Effector memory CD8-positive, alpha-beta T cell (primary cell): ENCODE measurements around the gene EFS.
A peak's percentile ranks its signal among the peaks of the same experiment; 100 is the strongest.
"Not testable (repeated sequence)": the region's sequence is repeated elsewhere in the genome, so short reads cannot be mapped to it uniquely, and the experiment has no call there.

Experiments
- ATAC-seq: fragments of 150-1000 bp; cut with Tn5 transposase; replicated peaks from 2 replicates; pipeline ENCODE4 v1.10.0; 2021; ENCODE audit warnings: mild to moderate bottlenecking, moderate library complexity
- DNase-seq, 3 experiments: peaks; one replicate each; pipeline ENCODE4 v3.0.0; 2021
- H3K27ac Mint-ChIP-seq, 2 donors: one replicate each; pipeline ENCODE4 v1.8.0; 2022; ENCODE audit warnings: mild to moderate bottlenecking in 2 of 2, mixed read lengths in 2 of 2, moderate library complexity in 2 of 2
- H3K27me3 Mint-ChIP-seq, 2 donors: one replicate each; pipeline ENCODE4 v1.8.0; 2022; ENCODE audit warnings: mixed read lengths in 2 of 2
- H3K36me3 Mint-ChIP-seq: one replicate; pipeline ENCODE4 v1.8.0; 2022; ENCODE audit warnings: mild to moderate bottlenecking, moderate library complexity, mixed read lengths; ENCODE audit not compliant: insufficient read depth
- H3K4me1 Mint-ChIP-seq, 2 donors: one replicate each; pipeline ENCODE4 v1.8.0; 2022; ENCODE audit warnings: low read depth in 2 of 2, mixed read lengths in 2 of 2
- H3K4me3 Mint-ChIP-seq, 2 donors: one replicate each; pipeline ENCODE4 v1.8.0; 2022; ENCODE audit warnings: mild to moderate bottlenecking in 2 of 2, mixed read lengths in 2 of 2, moderate library complexity in 2 of 2
- H3K9me3 Mint-ChIP-seq, 2 donors: one replicate each; pipeline ENCODE4 v1.8.0; 2022; ENCODE audit warnings: mixed read lengths in 2 of 2

Gene EFS

GRCh38 chr14:23327947-23328744 is 36.8 kb downstream of the EFS start:
- ATAC-seq (peak; percentile 74), DNase-seq (peak; percentile 48 to 53 (median 50))
- Mint-ChIP-seq H3K4me3 (no peak overlapping the region), H3K27me3 (no peaks in the 10 kb centered on the region), H3K27ac (no peak overlapping the region), H3K4me1 (peaks cover 1 to 4% of the 10 kb centered on the region in 2 donors), H3K9me3 (no peaks in the 10 kb centered on the region), H3K36me3 (peaks cover 42% of the 10 kb centered on the region)

DNA sequence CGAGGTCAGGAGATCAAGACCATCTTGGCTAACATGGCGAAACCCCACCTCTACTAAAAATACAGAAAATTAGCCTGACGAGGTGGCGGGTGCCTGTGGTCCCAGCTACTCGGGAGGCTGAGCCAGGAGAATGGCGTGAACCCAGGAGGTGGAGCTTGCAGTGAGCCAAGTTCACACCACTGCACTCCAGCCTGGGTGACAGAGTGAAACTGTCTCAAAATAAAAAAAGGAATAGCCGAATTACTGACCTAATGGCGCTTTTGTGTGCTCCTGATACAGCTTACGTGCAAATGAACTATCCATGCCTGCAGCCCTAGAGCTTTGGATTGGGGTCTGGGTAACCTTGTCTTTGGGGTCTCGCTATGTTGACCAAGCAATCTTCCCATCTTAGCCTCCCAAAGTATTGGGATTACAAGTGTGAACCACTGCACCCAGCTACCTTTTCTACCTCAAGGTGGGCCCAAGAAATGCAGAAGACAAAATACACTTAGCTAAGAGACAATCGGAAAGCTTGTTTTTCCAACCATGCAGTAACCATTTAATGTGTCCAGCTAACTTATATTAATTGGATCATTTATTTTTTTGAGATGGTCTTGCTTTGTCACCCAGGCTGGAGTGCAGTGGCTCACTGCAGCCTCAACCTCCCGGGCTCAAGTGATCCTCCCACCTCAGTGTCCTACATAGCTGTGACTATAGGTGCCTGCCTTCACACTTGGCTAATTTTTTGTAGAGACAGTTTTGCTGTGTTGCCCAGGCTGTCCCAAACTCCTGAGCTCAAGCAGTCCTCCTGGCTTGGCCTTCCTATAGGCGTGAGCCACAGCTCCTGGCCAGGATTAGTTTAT is 38.3 kb downstream of the EFS start:
- H3K4me1 Mint-ChIP-seq: peaks cover 13 to 17% of the 10 kb centered on the region in 2 donors
- DNase-seq (no peak), ATAC-seq (no peak)
- H3K27ac Mint-ChIP-seq: no peak overlapping the region
- H3K36me3 Mint-ChIP-seq: peaks cover 56% of the 10 kb centered on the region
- no peak overlapping the region for H3K4me3 Mint-ChIP-seq
- no peaks in the 10 kb centered on the region for H3K27me3 Mint-ChIP-seq
- no peaks in the 10 kb centered on the region for H3K9me3 Mint-ChIP-seq

GRCh38 chr14:23325746-23326145 is 39.2 kb downstream of the EFS start:
- not testable (repeated sequence) for H3K9me3 Mint-ChIP-seq, H3K4me3 Mint-ChIP-seq, ATAC-seq, H3K27me3 Mint-ChIP-seq, DNase-seq
- Mint-ChIP-seq H3K4me1 (peaks cover 13 to 18% of the 10 kb centered on the region in 2 donors), H3K27ac (peak overlapping the region in 1 of 2 donors; percentile 6), H3K36me3 (peaks cover 62% of the 10 kb centered on the region)

DNA sequence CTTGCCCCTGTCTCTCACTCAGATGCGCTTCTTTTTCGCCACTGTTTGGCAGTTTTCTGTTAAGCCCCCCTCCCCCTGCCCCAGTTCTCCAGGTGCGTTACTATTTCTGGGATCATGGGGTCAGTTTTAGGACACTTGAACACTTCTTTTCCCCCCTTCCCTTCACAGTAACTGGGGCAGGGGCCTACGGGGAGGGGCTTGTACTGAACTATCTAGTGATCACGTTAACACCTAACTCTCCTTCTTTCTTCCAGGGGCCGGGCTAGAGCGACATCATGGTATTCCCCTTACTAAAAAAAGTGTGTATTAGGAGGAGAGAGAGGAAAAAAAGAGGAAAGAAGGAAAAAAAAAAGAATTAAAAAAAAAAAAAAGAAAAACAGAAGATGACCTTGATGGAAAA is 40.0 kb downstream of the EFS start:
- Mint-ChIP-seq H3K27me3 (no peaks in the 10 kb centered on the region), H3K4me1 (peaks cover 20 to 25% of the 10 kb centered on the region in 2 donors), H3K36me3 (peaks cover 67% of the 10 kb centered on the region), H3K4me3 (no peak overlapping the region), H3K27ac (no peak overlapping the region), H3K9me3 (no peaks in the 10 kb centered on the region)
- ATAC-seq (no peak), DNase-seq (no peak)

- DNase-seq (no peak), ATAC-seq (no peak)
- H3K4me1 Mint-ChIP-seq: peaks cover 23 to 28% of the 10 kb centered on the region in 2 donors
Observed at GRCh38 chr14:23324455-23324846, 40.5 kb downstream of the EFS start.

GRCh38 chr14:23323838-23324454 is 41.0 kb downstream of the EFS start:
- no peak for ATAC-seq
- no peak for DNase-seq
- Mint-ChIP-seq H3K9me3 (no peaks in the 10 kb centered on the region), H3K27me3 (no peaks in the 10 kb centered on the region), H3K4me3 (no peak overlapping the region), H3K27ac (peak overlapping the region in 1 of 2 donors; percentile 97), H3K36me3 (peaks cover 63% of the 10 kb centered on the region), H3K4me1 (peaks cover 23 to 28% of the 10 kb centered on the region in 2 donors)

More at GRCh38 chr14:23324455-23324846, 40.5 kb downstream of the EFS start:
- Mint-ChIP-seq H3K27ac (no peak overlapping the region), H3K27me3 (no peaks in the 10 kb centered on the region), H3K36me3 (peaks cover 67% of the 10 kb centered on the region), H3K4me3 (no peak overlapping the region), H3K9me3 (no peaks in the 10 kb centered on the region)

GRCh38 chr14:23322568-23323517 is 42.1 kb downstream of the EFS start:
- Mint-ChIP-seq H3K4me1 (peaks cover 23 to 28% of the 10 kb centered on the region in 2 donors), H3K27me3 (no peaks in the 10 kb centered on the region), H3K36me3 (peaks cover 63% of the 10 kb centered on the region), H3K4me3 (peak overlapping the region; percentile 91 to 92), H3K27ac (peak overlapping the region; percentile 96 to 97), H3K9me3 (no peaks in the 10 kb centered on the region)
- ATAC-seq: no peak
- no peak for DNase-seq

- peak; percentile 27 to 33 (median 29) for DNase-seq
- Mint-ChIP-seq H3K27ac (peak overlapping the region; percentile 96 to 97), H3K4me3 (peak overlapping the region; percentile 91 to 92), H3K36me3 (peaks cover 59% of the 10 kb centered on the region), H3K27me3 (no peaks in the 10 kb centered on the region), H3K9me3 (no peaks in the 10 kb centered on the region), H3K4me1 (peaks cover 23 to 28% of the 10 kb centered on the region in 2 donors)
- ATAC-seq: no peak
Observed at GRCh38 chr14:23321572-23322547, 43.1 kb downstream of the EFS start.

DNA sequence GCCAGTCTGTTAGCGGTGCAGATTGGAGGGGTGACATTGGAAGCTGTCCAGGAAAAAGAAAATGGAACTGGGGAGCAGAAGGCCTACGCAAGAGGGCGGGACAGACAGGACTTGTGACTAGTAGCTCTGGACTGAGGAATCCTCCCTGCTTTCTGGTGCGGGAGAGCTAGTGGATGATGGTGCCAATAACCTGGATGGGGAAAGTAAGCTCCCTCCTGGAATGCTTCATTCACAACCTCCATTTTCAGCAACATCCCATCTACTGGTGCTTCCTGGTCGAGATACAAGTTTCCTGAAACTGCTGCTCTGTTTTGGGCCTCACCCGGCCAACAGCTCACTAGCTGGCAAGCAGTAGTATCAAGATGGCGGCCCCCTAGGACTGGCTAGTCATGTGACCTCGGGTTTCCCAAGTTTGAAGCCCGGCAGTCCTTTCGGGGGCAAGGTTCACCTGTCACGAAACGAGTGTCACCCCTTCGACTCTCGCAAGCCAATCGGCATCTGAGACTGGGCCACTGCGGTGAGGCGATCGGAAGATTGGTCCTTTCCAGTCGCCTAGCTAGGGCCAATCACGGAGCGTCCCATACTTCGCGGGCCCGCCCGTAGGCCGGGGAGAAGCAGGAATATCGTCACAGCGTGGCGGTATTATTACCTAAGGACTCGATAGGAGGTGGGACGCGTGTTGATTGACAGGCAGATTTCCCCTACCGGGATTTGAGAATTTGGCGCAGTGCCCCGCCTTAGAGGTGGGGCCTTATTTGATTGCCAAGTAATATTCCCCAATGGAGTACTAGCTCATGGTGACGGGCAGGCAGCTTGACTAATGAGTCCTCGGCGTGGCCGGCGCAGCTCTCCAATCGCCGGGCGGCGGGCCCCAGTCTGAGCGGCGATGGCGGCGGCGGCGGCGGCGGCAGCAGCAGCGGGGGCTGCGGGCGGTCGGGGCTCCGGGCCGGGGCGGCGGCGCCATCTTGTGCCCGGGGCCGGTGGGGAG is 44.1 kb downstream of the EFS start, which contains the start of gene PABPN1:
TSS of gene PABPN1 (plus strand) at position 874 of the 988 bp plus-strand sequence. CDS start at position 887, 13 bp downstream.
- H3K27ac Mint-ChIP-seq: peak within 1 kb of the TSS; percentile 96 to 97
- peaks cover 53% of the 10 kb centered on the region for H3K36me3 Mint-ChIP-seq
- no peaks in the 10 kb centered on the region for H3K27me3 Mint-ChIP-seq
- H3K9me3 Mint-ChIP-seq: no peaks in the 10 kb centered on the region
- peak within 1 kb of the TSS; percentile 91 to 92 for H3K4me3 Mint-ChIP-seq
- ATAC-seq (peak; percentile 83), DNase-seq (peak; percentile 95 to 96 (median 96))
- peaks cover 23 to 28% of the 10 kb centered on the region in 2 donors for H3K4me1 Mint-ChIP-seq

DNA sequence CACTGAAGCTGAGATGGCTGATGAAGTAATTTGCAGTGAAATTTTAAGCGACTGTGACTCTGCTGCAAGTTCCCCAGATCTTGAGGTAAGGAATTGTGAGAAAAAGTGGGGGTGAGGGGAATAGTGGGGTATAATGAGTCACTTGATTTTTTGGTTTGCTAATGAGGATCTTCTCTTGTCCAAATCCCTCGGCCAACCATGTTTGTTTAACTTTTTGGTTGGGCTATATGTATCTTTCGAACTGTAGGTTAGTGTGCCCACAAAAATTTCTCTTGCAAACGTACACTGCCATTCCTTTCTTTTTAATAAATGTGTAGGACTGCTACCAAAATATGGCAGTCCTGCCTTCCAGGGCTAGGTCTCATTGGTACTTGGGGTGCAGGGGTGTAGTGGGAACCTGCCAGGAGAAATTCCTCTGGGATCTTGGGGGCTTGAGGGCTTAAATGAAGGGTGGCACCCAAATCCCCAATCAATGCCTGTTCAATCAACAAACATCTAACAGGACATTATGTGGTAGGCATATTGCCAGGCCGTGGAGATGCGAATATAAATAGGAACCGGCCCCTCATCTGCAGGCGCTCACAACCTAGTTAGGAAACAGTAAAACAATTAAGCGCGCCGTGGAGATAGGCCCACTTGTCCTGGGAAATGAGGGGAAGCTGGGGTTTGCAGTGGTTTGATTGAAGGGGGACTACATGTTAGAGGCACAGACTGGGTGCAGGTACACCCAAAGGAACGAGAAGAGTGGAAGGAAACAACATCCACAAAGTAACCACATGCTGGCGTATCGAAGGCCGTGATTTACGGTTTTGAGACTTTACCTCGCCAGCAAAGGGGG is 45.0 kb downstream of the EFS start:
- ATAC-seq (no peak), DNase-seq (no peak)
- Mint-ChIP-seq H3K4me1 (peaks cover 23 to 28% of the 10 kb centered on the region in 2 donors), H3K27ac (peak overlapping the region; percentile 96 to 97), H3K9me3 (no peaks in the 10 kb centered on the region), H3K27me3 (no peaks in the 10 kb centered on the region), H3K4me3 (peak overlapping the region; percentile 91 to 92), H3K36me3 (peaks cover 44% of the 10 kb centered on the region)
